Smooth muscle cell (in vitro differentiated cells): ENCODE measurements around the gene RBFA. TPM values are rescaled to one million over a fixed set of nuclear protein-coding genes. Genes with fewer than 3 reads are reported as not detected.
"Not testable (repeated sequence)": the region's sequence is repeated elsewhere in the genome, so short reads cannot be mapped to it uniquely, and the experiment has no call there.

Experiments used
- DNase-seq: peaks from one replicate; lab custom pipeline; 2025; ENCODE audit not compliant: unreplicated experiment; lab: John Stamatoyannopoulos, UW
- H2AFZ ChIP-seq: fragments of 200-600 bp; sonication (generic); 2 replicates; pipeline ENCODE4 v1.6.0; 2016; ENCODE audit warnings: antibody characterized with exemption, low read depth, mild to moderate bottlenecking
- H3F3A ChIP-seq: fragments of 200-600 bp; sonication (generic); 2 replicates; pipeline ENCODE4 v1.6.0; 2017; ENCODE audit warnings: antibody characterized with exemption, low read depth
- H3K27ac ChIP-seq: fragments of 200-600 bp; sonication (generic); 2 replicates; pipeline ENCODE4 v1.5.1; 2016; ENCODE audit warnings: low read depth, mild to moderate bottlenecking
- H3K27me3 ChIP-seq: fragments of 200-600 bp; sonication (generic); 2 replicates; pipeline ENCODE4 v1.6.1; 2016; ENCODE audit warnings: low read depth, mild to moderate bottlenecking
- H3K36me3 ChIP-seq: fragments of 200-600 bp; sonication (generic); 2 replicates; pipeline ENCODE4 v1.5.1; 2016; ENCODE audit warnings: low read depth
- H3K4me1 ChIP-seq: fragments of 200-600 bp; sonication (generic); 2 replicates; pipeline ENCODE4 v1.5.1; 2016; ENCODE audit warnings: low read depth
- H3K4me2 ChIP-seq: fragments of 200-600 bp; sonication (generic); 2 replicates; pipeline ENCODE4 v1.6.0; 2016; ENCODE audit warnings: mild to moderate bottlenecking
- H3K4me3 ChIP-seq: fragments of 200-600 bp; sonication (generic); 2 replicates; pipeline ENCODE4 v1.5.1; 2016; ENCODE audit warnings: mild to moderate bottlenecking
- H3K79me2 ChIP-seq: fragments of 200-600 bp; sonication (generic); 2 replicates; pipeline ENCODE4 v1.6.0; 2016; ENCODE audit warnings: low read depth, mild to moderate bottlenecking
- H3K9ac ChIP-seq: fragments of 200-600 bp; sonication (generic); 2 replicates; pipeline ENCODE4 v1.6.0; 2016; ENCODE audit warnings: low read depth
- H3K9me3 ChIP-seq: fragments of 200-600 bp; sonication (generic); replicated peaks from 2 replicates; pipeline ENCODE4 v1.5.1; 2016; ENCODE audit warnings: low read depth
- H4K20me1 ChIP-seq: fragments of 200-600 bp; sonication (generic); 2 replicates; pipeline ENCODE4 v1.6.0; 2016; ENCODE audit warnings: low read depth
- WGBS: methylation state at CpG from one replicate; pipeline ENCODE4 v1.1.7; 2016; ENCODE audit warnings: low lambda C conversion rate; 5-methylcytosine and 5-hydroxymethylcytosine counted together
- polyA plus RNA-seq: library from polyadenylated mRNA; unstranded; fragments of >200 nt; fragmentation: Nextera tagmentation; extraction: Ambion mirVana; gene quantifications from 2 replicates; pipeline ENCODE4 v1.2.1, GENCODE V29; 2016
- total RNA-seq: library from RNA; depleted of rRNA; stranded (reverse); fragments of >200 nt; gene quantifications from 2 replicates; pipeline ENCODE4 v1.2.3, GENCODE V29; 2014
- TF ChIP-seq, protein P1 (sequence below): fragments of 200-600 bp; sonication (generic); IDR thresholded peaks from 2 replicates; pipeline ENCODE4 v1.5.1; 2017; ENCODE audit warnings: borderline replicate concordance, mild to moderate bottlenecking, antibody characterized with exemption; ENCODE audit not compliant: insufficient read depth, poor library complexity, severe bottlenecking

Gene RBFA
- total and polyA plus RNA-seq, 2 experiments from 2014 or later: 15.7 to 16.3 TPM

DNA sequence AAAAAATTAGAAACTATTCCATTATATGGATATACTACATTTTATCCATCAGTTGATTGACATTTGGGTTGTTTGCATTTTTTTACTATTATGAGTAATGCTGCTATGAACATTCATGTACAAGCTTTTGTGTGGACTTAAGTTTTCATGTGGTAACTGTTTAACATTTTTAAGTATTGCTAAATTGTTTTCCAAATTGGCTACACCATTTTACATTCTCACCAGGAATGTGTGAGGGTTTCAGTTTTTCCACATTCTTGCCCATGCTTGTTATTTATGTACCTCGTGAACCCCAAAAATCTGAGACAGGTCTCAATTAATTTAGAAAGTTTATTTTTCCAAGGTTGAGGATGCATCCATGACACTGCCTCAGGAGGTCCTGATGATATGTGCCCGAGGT lies 42.7 kb upstream of the RBFA start:
- Histone ChIP-seq H3K9me3 (no peaks in the 10 kb centered on the region), H3K27ac (no peak overlapping the region), H3K9ac (no peak overlapping the region), H3K4me3 (no peak overlapping the region), H3F3A (peaks cover 5% of the 10 kb centered on the region), H3K79me2 (peaks cover 17% of the 10 kb centered on the region), H2AFZ (no peak overlapping the region), H3K4me2 (no peak overlapping the region), H3K36me3 (no peaks in the 10 kb centered on the region), H4K20me1 (peaks cover 12% of the 10 kb centered on the region), H3K27me3 (no peaks in the 10 kb centered on the region), H3K4me1 (peaks cover 10% of the 10 kb centered on the region)
- no peak for DNase-seq
- 90% methylated on average over 2 of the region's 2 CpGs for WGBS
- TF ChIP-seq, protein P1, sequence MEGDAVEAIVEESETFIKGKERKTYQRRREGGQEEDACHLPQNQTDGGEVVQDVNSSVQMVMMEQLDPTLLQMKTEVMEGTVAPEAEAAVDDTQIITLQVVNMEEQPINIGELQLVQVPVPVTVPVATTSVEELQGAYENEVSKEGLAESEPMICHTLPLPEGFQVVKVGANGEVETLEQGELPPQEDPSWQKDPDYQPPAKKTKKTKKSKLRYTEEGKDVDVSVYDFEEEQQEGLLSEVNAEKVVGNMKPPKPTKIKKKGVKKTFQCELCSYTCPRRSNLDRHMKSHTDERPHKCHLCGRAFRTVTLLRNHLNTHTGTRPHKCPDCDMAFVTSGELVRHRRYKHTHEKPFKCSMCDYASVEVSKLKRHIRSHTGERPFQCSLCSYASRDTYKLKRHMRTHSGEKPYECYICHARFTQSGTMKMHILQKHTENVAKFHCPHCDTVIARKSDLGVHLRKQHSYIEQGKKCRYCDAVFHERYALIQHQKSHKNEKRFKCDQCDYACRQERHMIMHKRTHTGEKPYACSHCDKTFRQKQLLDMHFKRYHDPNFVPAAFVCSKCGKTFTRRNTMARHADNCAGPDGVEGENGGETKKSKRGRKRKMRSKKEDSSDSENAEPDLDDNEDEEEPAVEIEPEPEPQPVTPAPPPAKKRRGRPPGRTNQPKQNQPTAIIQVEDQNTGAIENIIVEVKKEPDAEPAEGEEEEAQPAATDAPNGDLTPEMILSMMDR: no peak

DNA sequence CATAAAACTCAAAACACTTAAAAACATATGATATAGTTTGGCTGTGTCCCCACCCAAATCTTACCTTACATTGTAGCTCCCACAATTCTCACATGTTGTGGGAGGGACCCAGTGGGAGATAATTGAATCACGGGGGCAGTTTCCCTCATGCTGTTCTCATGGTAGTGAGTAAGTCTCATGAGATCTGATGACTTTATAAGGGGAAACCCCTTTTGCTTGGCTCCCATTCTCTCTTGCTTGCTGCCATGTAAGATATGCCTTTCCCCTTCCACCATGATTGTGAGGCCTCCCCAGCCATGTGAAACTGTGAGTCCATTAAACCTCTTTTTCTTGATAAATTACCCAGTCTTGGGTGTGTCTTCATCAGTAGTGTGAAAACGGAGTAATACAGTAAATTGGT lies 34.5 kb upstream of the RBFA start:
- H3K9ac ChIP-seq, H3K4me1 ChIP-seq, H3K79me2 ChIP-seq, H3K4me3 ChIP-seq, H3K9me3 ChIP-seq, H3K27ac ChIP-seq, H4K20me1 ChIP-seq, DNase-seq, H3K27me3 ChIP-seq, H3K4me2 ChIP-seq, H3K36me3 ChIP-seq, H3F3A ChIP-seq, H2AFZ ChIP-seq: not testable (repeated sequence)
- WGBS: 88% methylated on average over 2 of the region's 2 CpGs

DNA sequence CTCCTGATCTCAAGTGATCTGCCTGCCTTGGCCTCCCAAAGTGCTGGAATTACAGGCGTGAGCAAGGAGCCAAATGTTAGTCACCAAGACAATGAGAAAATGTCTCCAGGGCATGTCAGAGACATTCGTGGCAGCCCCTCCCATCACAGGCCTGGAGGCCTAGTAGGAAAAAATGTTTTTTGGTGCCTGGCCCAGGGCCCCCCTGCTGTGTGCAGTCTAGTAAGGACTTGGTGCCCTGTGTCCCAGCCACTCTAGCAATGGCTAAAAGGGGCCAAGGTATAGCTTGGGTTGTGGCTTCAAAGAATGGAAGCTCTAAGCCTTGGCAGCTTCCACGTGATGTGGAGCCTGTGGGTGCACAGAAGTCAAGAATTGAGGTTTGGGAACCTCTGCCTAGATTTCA lies 33.4 kb upstream of the RBFA start:
- H3K79me2 ChIP-seq: no peaks in the 10 kb centered on the region
- H3K9ac ChIP-seq: no peak overlapping the region
- H3F3A ChIP-seq: no peaks in the 10 kb centered on the region
- no peaks in the 10 kb centered on the region for H3K36me3 ChIP-seq
- H3K4me3 ChIP-seq: no peak overlapping the region
- 86% methylated on average over 3 of the region's 3 CpGs for WGBS
- H4K20me1 ChIP-seq: no peaks in the 10 kb centered on the region
- no peaks in the 10 kb centered on the region for H3K9me3 ChIP-seq
- H3K4me2 ChIP-seq: no peak overlapping the region
- no peak overlapping the region for H3K27ac ChIP-seq
- H3K4me1 ChIP-seq: no peaks in the 10 kb centered on the region
- no peaks in the 10 kb centered on the region for H3K27me3 ChIP-seq
- no peak for DNase-seq
- TF ChIP-seq, protein P1: no peak
- no peak overlapping the region for H2AFZ ChIP-seq

DNA sequence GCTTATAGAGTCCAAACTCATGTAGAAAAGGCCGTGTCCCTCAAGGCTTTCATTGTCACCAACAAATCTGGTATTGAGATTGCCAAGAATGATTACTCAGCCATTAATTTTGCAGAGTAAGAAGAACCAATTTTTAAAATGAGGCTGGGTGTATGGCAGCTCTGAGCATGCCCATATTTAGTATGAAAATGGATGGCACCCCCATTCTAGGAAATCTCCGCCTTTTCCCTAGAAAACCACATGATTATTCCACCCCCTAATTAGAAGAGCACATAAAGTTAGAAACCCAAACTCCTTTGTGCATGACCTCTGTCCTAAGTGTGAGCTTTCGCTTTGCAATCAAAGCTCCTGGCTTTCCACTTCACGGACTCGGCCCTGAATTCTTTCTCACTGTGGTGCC lies 31.8 kb upstream of the RBFA start:
- Histone ChIP-seq H3K27me3 (no peaks in the 10 kb centered on the region), H2AFZ (no peak overlapping the region), H3K9me3 (no peaks in the 10 kb centered on the region), H3K27ac (no peak overlapping the region), H3K9ac (no peak overlapping the region), H3K79me2 (no peaks in the 10 kb centered on the region), H4K20me1 (no peaks in the 10 kb centered on the region), H3F3A (no peaks in the 10 kb centered on the region), H3K4me3 (no peak overlapping the region), H3K4me2 (no peak overlapping the region), H3K4me1 (no peaks in the 10 kb centered on the region), H3K36me3 (no peaks in the 10 kb centered on the region)
- TF ChIP-seq, protein P1: no peak
- DNase-seq: no peak
- 86% methylated on average over 5 of the region's 5 CpGs for WGBS
